Measurements from ENCODE around the gene PLA2G5.

PLA2G5 gene

DNA sequence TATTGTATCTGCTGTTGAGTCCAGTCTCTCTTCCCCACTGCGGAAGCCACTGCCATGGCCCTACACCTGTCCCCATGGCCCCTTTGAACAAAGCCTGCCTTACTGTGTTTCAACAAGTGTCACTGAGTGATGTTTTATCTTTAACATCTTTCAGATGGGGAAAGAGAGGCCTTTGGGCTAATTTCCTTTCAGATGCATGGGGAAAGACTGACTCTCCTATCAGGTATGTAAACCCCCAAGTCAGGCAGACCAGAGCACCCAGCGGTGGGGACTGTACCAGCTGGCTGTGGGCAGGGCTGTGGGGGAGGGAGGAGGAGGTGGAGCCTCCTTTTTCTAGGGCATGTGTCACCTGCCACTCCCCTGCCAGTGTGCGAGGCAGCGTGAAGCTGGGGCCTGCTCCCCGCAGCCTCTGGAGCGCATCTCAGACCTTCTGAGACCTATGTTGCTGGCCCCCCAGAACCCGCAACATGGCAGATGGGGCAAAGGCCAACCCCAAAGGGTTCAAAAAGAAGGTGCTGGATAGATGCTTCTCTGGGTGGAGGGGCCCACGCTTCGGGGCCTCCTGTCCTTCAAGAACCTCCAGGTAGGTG lies 69.1 kb downstream of the PLA2G5 start, which contains the start of gene PLA2G2F:
Gene PLA2G2F, plus strand, starts transcription at position 363 of the 590 bp plus-strand sequence. Its CDS starts 105 bp downstream, at position 468.
- no peak within 1 kb of the TSS for H4K12ac ChIP-seq (ENCODE audit: low read depth, low read length)
- H2BK120ac ChIP-seq (ENCODE audit: insufficient read depth, low read length, poor library complexity) = peak within 1 kb of the TSS; percentile 48
- H3K9me3 ChIP-seq (ENCODE audit: insufficient read depth, low read depth, low read length) = no peaks in the 10 kb centered on the region
- no peak within 1 kb of the TSS for H3K4ac ChIP-seq (ENCODE audit: low read depth, low read length)
- no peak within 1 kb of the TSS for H2AK5ac ChIP-seq (ENCODE audit: low read length)
- no peak within 1 kb of the TSS for H3K9ac ChIP-seq (ENCODE audit: low read length)
- no peaks in the 10 kb centered on the region for H3K27me3 ChIP-seq (ENCODE audit: insufficient read depth, low read length)
- peaks cover 7 to 11% of the 10 kb centered on the region in 2 experiments for H3K4me1 ChIP-seq (ENCODE audit: control insufficient read depth in 1 of 2, insufficient read depth in 2 of 2, low read length in 2 of 2)
- H2BK12ac ChIP-seq (ENCODE audit: low read length) = no peak within 1 kb of the TSS
- no peak within 1 kb of the TSS for H3K23ac ChIP-seq (ENCODE audit: low read length)
- no peak within 1 kb of the TSS for H3K4me2 ChIP-seq (ENCODE audit: low read length)
- no peak within 1 kb of the TSS for H3K14ac ChIP-seq (ENCODE audit: low read length)
- H3K79me2 ChIP-seq (ENCODE audit: control insufficient read depth, insufficient read depth, low read length, poor library complexity) = no peaks in the 10 kb centered on the region
- peak in 1 of 2 donors; percentile 9 for DNase-seq
- H4K91ac ChIP-seq (ENCODE audit: low read depth, low read length) = peak within 1 kb of the TSS; percentile 20
- H3K18ac ChIP-seq (ENCODE audit: low read length) = no peak within 1 kb of the TSS
- no CpG with 5 or more reads among the region's 9 CpGs for WGBS (ENCODE audit: extremely low coverage, insufficient coverage, insufficient read length)
- no peak within 1 kb of the TSS for H2BK5ac ChIP-seq (ENCODE audit: low read depth, low read length, poor library complexity)
- H3K4me3 ChIP-seq (ENCODE audit: low read depth, low read length) = no peak within 1 kb of the TSS
- no peaks in the 10 kb centered on the region for H3K79me1 ChIP-seq (ENCODE audit: low read length)
- no peak within 1 kb of the TSS for H2AFZ ChIP-seq (ENCODE audit: insufficient read depth, low read length, poor library complexity)
- H3K27ac ChIP-seq (ENCODE audit: low read depth, low read length) = no peak within 1 kb of the TSS
- H4K8ac ChIP-seq (ENCODE audit: low read depth, low read length) = peak within 1 kb of the TSS; percentile 28
- no peaks in the 10 kb centered on the region for H3K36me3 ChIP-seq (ENCODE audit: control insufficient read depth in 1 of 2, insufficient read depth in 2 of 2, low read length in 2 of 2)

DNA sequence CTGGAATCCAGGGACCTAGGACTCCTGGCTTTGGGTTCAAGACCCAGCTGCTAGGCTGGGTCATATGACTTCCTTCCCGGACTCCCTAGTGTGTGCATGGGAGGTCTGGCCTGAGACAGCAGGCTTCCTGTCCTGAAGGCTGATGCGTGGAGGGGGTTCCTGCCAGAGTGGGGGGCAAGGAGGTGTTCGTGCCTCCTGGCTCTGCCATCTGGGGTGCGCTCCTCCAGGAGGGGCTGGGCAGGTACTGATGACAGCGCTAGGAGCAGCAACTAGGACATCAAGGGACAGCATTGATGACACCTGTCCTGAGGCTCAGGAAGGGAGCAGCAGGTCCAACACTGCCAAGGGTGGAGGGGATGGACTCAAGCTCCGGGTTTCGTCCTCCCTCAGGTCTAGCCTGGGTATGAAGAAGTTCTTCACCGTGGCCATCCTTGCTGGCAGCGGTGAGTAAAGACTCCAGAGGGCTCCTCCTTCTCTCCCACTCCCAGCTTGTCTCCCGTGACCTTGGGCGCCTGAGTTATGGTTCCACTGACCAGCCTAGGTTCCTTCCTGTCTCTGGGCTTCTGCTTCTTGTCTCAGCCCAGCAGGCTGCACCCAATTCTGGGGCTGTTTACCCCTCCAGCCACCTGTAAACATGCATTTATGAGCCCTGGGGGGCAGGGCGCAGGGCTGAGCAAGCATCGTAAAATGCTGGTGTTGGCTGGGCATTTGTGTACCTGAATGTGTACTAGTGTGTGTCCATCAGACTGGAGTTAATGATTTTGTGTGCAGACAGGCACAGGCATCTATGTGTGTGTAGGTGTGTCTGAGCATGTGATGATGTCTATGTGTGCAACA lies 70.0 kb downstream of the PLA2G5 start:
- Histone ChIP-seq H3K79me2 (ENCODE audit: control insufficient read depth, insufficient read depth, low read length, poor library complexity) (no peaks in the 10 kb centered on the region), H2BK120ac (ENCODE audit: insufficient read depth, low read length, poor library complexity) (no peak overlapping the region), H3K9ac (ENCODE audit: low read length) (no peak overlapping the region), H3K4me1 (ENCODE audit: control insufficient read depth in 1 of 2, insufficient read depth in 2 of 2, low read length in 2 of 2) (peaks cover 7 to 11% of the 10 kb centered on the region in 2 experiments), H3K4me2 (ENCODE audit: low read length) (no peak overlapping the region), H2BK12ac (ENCODE audit: low read length) (no peak overlapping the region), H2BK5ac (ENCODE audit: low read depth, low read length, poor library complexity) (no peak overlapping the region), H2AFZ (ENCODE audit: insufficient read depth, low read length, poor library complexity) (no peak overlapping the region), H3K9me3 (ENCODE audit: insufficient read depth, low read depth, low read length) (no peaks in the 10 kb centered on the region), H3K14ac (ENCODE audit: low read length) (no peak overlapping the region), H3K4ac (ENCODE audit: low read depth, low read length) (no peak overlapping the region), H3K4me3 (ENCODE audit: low read depth, low read length) (no peak overlapping the region), H3K18ac (ENCODE audit: low read length) (no peak overlapping the region), H4K12ac (ENCODE audit: low read depth, low read length) (no peak overlapping the region), H4K91ac (ENCODE audit: low read depth, low read length) (no peak overlapping the region), H2AK5ac (ENCODE audit: low read length) (no peak overlapping the region), H3K27ac (ENCODE audit: low read depth, low read length) (no peak overlapping the region), H3K79me1 (ENCODE audit: low read length) (no peaks in the 10 kb centered on the region), H4K8ac (ENCODE audit: low read depth, low read length) (no peak overlapping the region), H3K23ac (ENCODE audit: low read length) (no peak overlapping the region), H3K36me3 (ENCODE audit: control insufficient read depth in 1 of 2, insufficient read depth in 2 of 2, low read length in 2 of 2) (no peaks in the 10 kb centered on the region), H3K27me3 (ENCODE audit: insufficient read depth, low read length) (no peaks in the 10 kb centered on the region)
- DNase-seq = no peak
- no CpG with 5 or more reads among the region's 13 CpGs for WGBS (ENCODE audit: extremely low coverage, insufficient coverage, insufficient read length)

DNA sequence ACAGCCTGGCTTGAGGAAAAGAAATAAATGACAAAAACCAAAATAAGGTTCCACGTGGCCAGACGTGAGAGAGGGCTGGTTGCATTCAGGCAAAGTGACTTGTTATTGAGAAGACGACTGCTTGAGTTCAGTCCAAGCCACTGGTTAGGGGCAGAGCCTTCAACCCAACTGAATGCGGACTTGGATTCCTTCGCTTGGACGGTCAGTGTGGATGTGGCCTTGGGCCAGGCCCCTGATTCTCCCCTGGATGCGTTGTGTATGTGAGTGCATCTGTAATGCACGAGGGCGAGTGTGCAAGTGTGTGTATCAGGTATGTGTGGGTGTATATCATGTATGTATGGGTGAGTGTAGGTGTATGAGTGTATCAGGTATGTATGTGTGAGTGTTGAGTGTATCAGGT lies 71.0 kb downstream of the PLA2G5 start:
- Histone ChIP-seq H4K12ac (ENCODE audit: low read depth, low read length) (no peak overlapping the region), H3K4me1 (ENCODE audit: control insufficient read depth in 1 of 2, insufficient read depth in 2 of 2, low read length in 2 of 2) (peaks cover 7 to 11% of the 10 kb centered on the region in 2 experiments), H2BK5ac (ENCODE audit: low read depth, low read length, poor library complexity) (no peak overlapping the region), H3K79me1 (ENCODE audit: low read length) (no peaks in the 10 kb centered on the region), H3K4ac (ENCODE audit: low read depth, low read length) (no peak overlapping the region), H3K14ac (ENCODE audit: low read length) (no peak overlapping the region), H3K23ac (ENCODE audit: low read length) (no peak overlapping the region), H3K79me2 (ENCODE audit: control insufficient read depth, insufficient read depth, low read length, poor library complexity) (no peaks in the 10 kb centered on the region), H3K4me3 (ENCODE audit: low read depth, low read length) (no peak overlapping the region), H3K18ac (ENCODE audit: low read length) (no peak overlapping the region), H3K9me3 (ENCODE audit: insufficient read depth, low read depth, low read length) (no peaks in the 10 kb centered on the region), H2AFZ (ENCODE audit: insufficient read depth, low read length, poor library complexity) (no peak overlapping the region), H4K8ac (ENCODE audit: low read depth, low read length) (no peak overlapping the region), H2BK12ac (ENCODE audit: low read length) (no peak overlapping the region), H3K36me3 (ENCODE audit: control insufficient read depth in 1 of 2, insufficient read depth in 2 of 2, low read length in 2 of 2) (no peaks in the 10 kb centered on the region), H3K27me3 (ENCODE audit: insufficient read depth, low read length) (no peaks in the 10 kb centered on the region), H2AK5ac (ENCODE audit: low read length) (no peak overlapping the region), H3K27ac (ENCODE audit: low read depth, low read length) (no peak overlapping the region), H2BK120ac (ENCODE audit: insufficient read depth, low read length, poor library complexity) (no peak overlapping the region), H3K9ac (ENCODE audit: low read length) (no peak overlapping the region), H3K4me2 (ENCODE audit: low read length) (no peak overlapping the region), H4K91ac (ENCODE audit: low read depth, low read length) (no peak overlapping the region)
- no CpG with 5 or more reads among the region's 9 CpGs for WGBS (ENCODE audit: extremely low coverage, insufficient coverage, insufficient read length)
- no peak for DNase-seq

DNA sequence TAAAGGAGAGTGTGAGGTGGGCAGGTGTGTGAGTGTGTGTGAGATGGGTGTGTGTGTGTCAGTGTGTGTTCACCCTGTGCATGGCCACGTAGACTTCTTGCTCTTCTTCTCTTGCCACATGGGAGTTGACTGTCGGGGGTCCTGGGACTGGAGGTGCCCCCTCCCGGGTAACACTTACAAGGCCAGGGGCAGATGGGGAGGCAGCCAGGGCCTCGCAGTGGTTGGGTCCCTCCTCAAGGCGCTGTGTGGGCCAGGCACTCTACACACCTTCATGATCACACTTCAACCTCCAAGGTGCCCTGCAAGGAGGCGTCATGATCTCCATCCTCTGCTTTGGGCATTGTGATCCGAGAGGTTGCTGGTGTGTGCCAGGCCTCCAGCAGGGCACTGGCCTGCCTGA lies 71.5 kb downstream of the PLA2G5 start:
- Histone ChIP-seq H4K8ac (ENCODE audit: low read depth, low read length) (no peak overlapping the region), H3K79me1 (ENCODE audit: low read length) (no peaks in the 10 kb centered on the region), H3K4me3 (ENCODE audit: low read depth, low read length) (no peak overlapping the region), H3K36me3 (ENCODE audit: control insufficient read depth in 1 of 2, insufficient read depth in 2 of 2, low read length in 2 of 2) (no peaks in the 10 kb centered on the region), H2BK12ac (ENCODE audit: low read length) (no peak overlapping the region), H2AK5ac (ENCODE audit: low read length) (no peak overlapping the region), H2AFZ (ENCODE audit: insufficient read depth, low read length, poor library complexity) (no peak overlapping the region), H3K79me2 (ENCODE audit: control insufficient read depth, insufficient read depth, low read length, poor library complexity) (no peaks in the 10 kb centered on the region), H3K9me3 (ENCODE audit: insufficient read depth, low read depth, low read length) (no peaks in the 10 kb centered on the region), H3K27ac (ENCODE audit: low read depth, low read length) (no peak overlapping the region), H4K91ac (ENCODE audit: low read depth, low read length) (no peak overlapping the region), H3K14ac (ENCODE audit: low read length) (no peak overlapping the region), H3K27me3 (ENCODE audit: insufficient read depth, low read length) (no peaks in the 10 kb centered on the region), H2BK5ac (ENCODE audit: low read depth, low read length, poor library complexity) (no peak overlapping the region), H2BK120ac (ENCODE audit: insufficient read depth, low read length, poor library complexity) (no peak overlapping the region), H3K4me2 (ENCODE audit: low read length) (no peak overlapping the region), H3K9ac (ENCODE audit: low read length) (no peak overlapping the region), H4K12ac (ENCODE audit: low read depth, low read length) (no peak overlapping the region), H3K18ac (ENCODE audit: low read length) (no peak overlapping the region), H3K23ac (ENCODE audit: low read length) (no peak overlapping the region), H3K4me1 (ENCODE audit: control insufficient read depth in 1 of 2, insufficient read depth in 2 of 2, low read length in 2 of 2) (peaks cover 7 to 11% of the 10 kb centered on the region in 2 experiments), H3K4ac (ENCODE audit: low read depth, low read length) (no peak overlapping the region)
- DNase-seq = no peak
- WGBS (ENCODE audit: extremely low coverage, insufficient coverage, insufficient read length) = no CpG with 5 or more reads among the region's 7 CpGs

Data from trophoblast cell (in vitro differentiated cells and primary cell).